Measurements from ENCODE around the gene TDP1.
"Not testable (repeated sequence)": the region's sequence is repeated elsewhere in the genome, so short reads cannot be mapped to it uniquely, and the experiment has no call there.

TDP1 gene

DNA sequence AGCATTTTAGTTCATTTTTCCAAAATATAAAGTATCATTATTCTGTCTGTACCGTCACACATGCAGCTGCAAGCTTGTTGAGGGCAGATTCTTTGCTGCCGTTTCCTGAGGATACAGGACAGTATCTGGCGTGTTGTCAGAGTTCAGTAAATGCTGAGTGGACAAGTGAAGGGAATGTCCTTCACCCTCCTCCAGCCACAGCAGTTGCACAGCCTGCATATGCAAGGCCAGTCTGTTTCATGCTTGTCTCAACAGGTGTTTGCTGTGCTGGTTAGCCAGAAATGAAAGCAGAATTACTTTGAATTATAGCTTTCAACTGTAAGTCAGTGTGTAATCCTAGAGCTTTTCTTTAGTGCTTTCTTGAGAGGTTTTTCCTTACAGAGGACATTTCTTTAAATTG is 36.5 kb downstream of the TDP1 start:
- DNase-seq, result no peak

DNA sequence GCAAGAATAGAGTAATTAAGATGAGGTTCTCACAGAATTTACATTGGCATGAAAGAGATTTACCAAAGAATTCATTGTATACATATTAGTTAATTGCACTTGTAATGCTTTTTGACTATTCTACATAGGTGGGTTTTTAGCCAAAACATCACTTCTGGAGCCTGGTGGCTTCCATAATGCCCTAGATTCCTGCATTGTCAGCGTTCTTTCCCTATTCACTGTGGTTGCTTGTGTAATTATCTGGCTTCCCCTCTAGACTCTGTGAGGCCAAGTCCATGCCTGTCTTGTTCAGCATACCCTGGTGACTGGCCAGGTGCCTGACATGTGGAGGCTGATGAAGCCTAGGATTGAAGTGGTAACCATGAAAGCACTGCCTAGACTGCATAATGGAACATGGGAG is 41.2 kb downstream of the TDP1 start:
- no peak for DNase-seq

DNA sequence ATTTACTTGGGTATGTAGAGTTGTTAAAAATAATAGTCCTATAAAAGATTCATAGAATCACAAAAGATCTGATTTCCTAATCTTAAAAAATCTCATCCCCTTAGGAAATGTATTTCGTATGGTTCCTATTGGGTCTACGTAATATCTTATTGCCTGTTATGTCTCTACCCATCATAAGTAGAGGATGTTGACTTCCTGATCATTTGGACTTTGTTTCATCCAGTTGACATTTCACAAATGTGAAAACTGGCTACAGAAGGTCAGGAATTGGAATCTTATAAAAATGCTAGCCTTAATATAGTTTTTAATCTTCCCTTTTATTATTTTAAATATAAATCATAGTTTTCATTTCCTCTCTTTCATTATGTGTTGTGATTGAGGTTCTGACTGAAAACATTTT is 45.2 kb downstream of the TDP1 start:
- DNase-seq, result no peak

- no peak for DNase-seq
Measured at GRCh38 chr14:90003526-90004307, 48.0 kb downstream of the TDP1 start.

- DNase-seq, result no peak
Measured at GRCh38 chr14:90005441-90005840, 49.7 kb downstream of the TDP1 start.

DNA sequence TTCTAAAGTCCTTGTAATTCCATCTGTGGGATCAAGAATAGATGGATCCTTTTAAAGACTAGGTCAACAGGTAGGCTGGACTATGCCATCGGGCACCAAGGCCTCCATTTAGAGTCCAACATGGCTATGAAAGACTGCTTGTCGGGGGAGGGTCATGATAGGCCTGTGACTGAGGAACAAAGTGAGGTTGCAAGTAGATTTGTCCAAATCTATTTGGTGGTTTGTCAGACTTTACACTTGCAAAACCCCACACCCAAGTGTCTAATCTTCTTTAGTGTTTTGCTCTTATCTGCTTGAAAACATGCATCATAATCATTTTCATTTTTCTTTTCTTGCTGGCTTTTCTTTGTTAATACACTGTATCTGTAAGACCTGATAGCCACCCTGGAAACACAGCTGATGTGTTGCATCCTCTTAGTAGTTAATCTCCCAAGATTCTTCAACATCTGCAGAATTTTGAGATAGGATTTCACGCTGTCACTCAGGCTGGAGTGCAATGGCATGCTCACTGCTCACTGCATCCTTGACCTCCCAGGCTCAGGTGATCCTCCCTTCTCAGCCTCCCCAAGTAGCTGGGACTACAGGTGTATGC is 50.3 kb downstream of the TDP1 start:
- no peak for DNase-seq

- no peak for DNase-seq
Measured at GRCh38 chr14:90017371-90017770, 61.6 kb downstream of the TDP1 start.

GRCh38 chr14:90019824-90020523 is 64.2 kb downstream of the TDP1 start:
- DNase-seq, result no peak

DNA sequence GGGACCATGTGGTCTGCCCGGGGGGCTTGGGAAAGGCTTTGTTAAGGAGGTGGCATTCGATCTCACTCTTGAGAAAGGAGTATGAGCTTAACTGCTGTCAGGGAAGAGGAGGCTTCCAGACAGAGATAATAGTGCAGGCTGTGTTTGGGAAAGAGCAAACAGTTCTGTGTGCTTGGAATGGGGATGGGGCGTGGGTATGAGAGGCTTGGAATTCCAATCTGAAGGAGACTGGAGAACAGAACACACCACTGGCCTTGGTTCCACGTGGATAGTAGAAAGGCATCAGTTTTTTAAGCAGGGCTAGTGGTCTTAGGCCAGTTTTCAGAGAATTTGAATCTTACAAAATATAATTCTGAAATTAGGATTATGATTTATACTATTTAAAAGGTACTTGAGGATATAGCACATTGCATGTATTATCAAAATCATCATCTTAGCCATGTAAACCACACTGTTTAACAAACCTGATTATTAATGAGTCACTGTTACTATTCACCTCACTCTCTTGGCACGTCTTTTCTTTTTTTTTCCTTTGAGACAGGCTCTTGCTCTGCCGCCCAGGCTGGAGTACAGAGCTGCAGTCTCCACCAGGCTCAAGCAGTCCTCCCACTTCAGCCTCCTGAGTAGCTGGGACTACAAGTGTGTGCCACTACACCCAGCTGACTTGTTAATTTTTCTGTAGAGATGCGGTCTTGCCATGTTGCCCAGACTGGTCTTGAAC is 67.6 kb downstream of the TDP1 start:
- no peak for DNase-seq

DNA sequence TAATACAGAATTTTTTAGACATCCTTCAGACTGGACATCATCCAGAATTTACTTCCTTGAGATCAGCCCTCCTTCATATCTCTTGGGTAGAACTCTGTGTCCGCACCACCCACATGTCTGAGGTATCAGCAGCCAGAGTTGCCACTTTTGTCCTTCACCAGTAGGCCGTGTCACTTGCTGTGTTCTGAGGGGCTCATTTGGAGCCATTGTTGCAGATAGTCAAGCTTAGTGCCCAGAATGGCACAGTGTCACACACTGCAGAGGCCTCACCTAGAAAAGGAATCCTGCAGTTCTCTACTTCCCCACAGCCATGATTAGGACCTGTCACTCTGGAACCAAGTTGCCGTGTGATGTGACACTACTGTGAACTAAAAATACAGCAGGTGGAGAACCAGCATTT is 69.2 kb downstream of the TDP1 start:
- DNase-seq, result no peak

- not testable (repeated sequence) for DNase-seq
Measured at GRCh38 chr14:90026608-90027007, 70.9 kb downstream of the TDP1 start.

GRCh38 chr14:90027842-90028241 is 72.1 kb downstream of the TDP1 start:
- DNase-seq, result no peak

DNA sequence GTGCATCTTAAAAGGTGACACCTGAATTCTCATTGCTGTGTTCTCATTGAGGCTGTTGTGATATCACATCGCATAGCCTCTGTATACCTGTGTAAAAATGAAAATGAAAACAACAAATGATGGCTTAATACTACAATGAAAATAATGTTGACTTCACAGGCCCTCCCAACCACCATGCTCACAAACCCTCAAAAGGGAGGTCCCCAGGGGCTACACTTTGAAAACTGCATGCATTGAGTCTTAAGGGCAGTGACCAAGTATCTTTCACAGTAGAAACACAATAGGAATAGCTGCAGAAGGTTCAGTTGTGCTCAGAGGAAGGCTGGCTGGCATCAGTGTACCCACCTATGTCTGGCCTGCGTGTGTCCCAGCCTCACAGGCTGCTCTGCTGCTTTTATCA is 78.4 kb downstream of the TDP1 start:
- no peak for DNase-seq

- no peak for DNase-seq
Measured at GRCh38 chr14:90034835-90035525, 79.3 kb downstream of the TDP1 start.

- no peak for DNase-seq
Measured at GRCh38 chr14:90039253-90040010, 83.7 kb downstream of the TDP1 start.

DNA sequence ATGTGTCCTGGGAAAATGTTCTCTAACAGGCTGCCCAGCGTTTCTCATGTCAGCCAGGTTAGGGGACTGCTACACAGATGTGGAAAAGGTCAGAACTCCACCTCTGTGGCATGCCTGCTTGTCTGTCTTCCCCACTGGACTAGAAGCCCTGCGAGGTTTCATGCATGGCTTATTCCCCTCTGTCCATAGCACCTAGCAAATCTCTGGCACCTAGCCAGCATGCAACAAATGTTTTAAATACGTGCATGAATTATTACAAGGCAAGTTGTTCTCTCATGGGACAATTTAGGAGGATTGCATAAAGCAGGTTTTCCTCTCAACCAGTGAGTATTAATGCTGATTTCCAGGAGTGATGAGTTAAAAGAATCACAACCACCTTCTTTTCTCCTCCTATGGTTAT is 84.7 kb downstream of the TDP1 start:
- DNase-seq, result no peak

GRCh38 chr14:90042496-90043252 is 86.9 kb downstream of the TDP1 start:
- DNase-seq, result no peak

DNA sequence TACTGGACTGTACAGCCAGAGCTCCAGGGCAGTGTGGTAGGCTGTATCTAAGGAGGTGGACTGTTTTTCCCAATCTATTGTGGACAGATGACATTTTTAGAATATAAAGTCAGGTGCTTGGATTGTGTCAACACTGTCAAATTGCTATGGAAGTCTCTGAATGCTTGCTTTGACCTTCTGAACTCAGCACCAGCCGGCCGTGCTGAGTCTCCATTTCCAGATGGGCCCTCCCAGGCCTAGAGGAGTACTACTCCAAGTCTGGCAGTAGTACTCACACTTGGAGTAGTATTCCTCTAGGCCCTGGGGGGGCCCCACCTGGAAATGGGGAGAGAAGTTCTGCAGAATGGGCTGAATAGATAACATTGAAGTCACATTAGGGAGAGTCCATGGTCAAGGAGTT is 89.9 kb downstream of the TDP1 start:
- DNase-seq, result no peak

- DNase-seq, result no peak
Measured at GRCh38 chr14:90049390-90049789, 93.7 kb downstream of the TDP1 start.

DNA sequence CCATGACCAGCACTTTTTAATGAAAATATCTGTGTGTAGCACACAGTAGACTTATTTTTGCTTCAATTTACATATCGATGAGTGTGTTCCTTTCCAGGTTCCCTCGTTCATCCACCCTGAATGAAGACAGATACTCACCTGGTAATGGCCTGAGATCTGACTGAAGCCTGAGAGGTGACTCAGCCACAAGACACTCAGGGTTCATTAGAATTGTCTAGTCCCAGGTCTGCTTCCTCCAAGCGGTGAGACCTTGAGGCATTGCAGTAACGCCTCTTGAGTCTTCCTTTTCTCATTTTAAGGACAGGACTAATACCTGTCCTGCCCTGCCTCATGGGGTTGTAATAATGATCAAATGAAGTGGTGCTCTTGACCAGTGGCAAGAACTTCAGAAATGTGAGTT is 94.5 kb downstream of the TDP1 start:
- DNase-seq, result no peak

- DNase-seq, result no peak
Measured at GRCh38 chr14:90053044-90053443, 97.3 kb downstream of the TDP1 start.
